ENCODE measurements around the gene CARD11.

The CARD11 gene
- total RNA-seq = 237 to 282 reads per million in 2 donors

- peak; percentile 52 for DNase-seq
Measured at GRCh38 chr7:3043544-3044371, at the start of gene CARD11. TSS of gene CARD11 (minus strand) at chr7:3043867. CDS start at chr7:2958506, 85,361 bp downstream.

- DNase-seq = peak; percentile 51
Measured at GRCh38 chr7:3092468-3092867, 48.8 kb upstream of the CARD11 start.

- no peak for DNase-seq
Measured at GRCh38 chr7:3091631-3092030, 48.0 kb upstream of the CARD11 start.

GRCh38 chr7:3089493-3089892 is 45.8 kb upstream of the CARD11 start:
- DNase-seq = no peak

GRCh38 chr7:3087243-3087755 is 43.6 kb upstream of the CARD11 start:
- DNase-seq = no peak

GRCh38 chr7:3083350-3083749 is 39.7 kb upstream of the CARD11 start:
- no peak for DNase-seq

- DNase-seq = no peak
Measured at GRCh38 chr7:3082831-3083230, 39.2 kb upstream of the CARD11 start.

GRCh38 chr7:3082386-3082785 is 38.7 kb upstream of the CARD11 start:
- no peak for DNase-seq

GRCh38 chr7:3080106-3080505 is 36.4 kb upstream of the CARD11 start:
- DNase-seq = no peak

- no peak for DNase-seq
Measured at GRCh38 chr7:3078514-3078913, 34.8 kb upstream of the CARD11 start.

GRCh38 chr7:3076700-3077099 is 33.0 kb upstream of the CARD11 start:
- DNase-seq = no peak

GRCh38 chr7:3076163-3076562 is 32.5 kb upstream of the CARD11 start:
- DNase-seq = no peak

- no peak for DNase-seq
Measured at GRCh38 chr7:3075441-3075840, 31.8 kb upstream of the CARD11 start.

- DNase-seq = no peak
Measured at GRCh38 chr7:3074459-3074821, 30.8 kb upstream of the CARD11 start.

- no peak for DNase-seq
Measured at GRCh38 chr7:3073763-3074458, 30.2 kb upstream of the CARD11 start.

- DNase-seq = no peak
Measured at GRCh38 chr7:3070908-3071307, 27.2 kb upstream of the CARD11 start.

- DNase-seq = no peak
Measured at GRCh38 chr7:3069771-3070449, 26.2 kb upstream of the CARD11 start.

- DNase-seq = no peak
Measured at GRCh38 chr7:3068530-3068929, 24.9 kb upstream of the CARD11 start.

- DNase-seq = no peak
Measured at GRCh38 chr7:3067606-3068380, 24.1 kb upstream of the CARD11 start.

GRCh38 chr7:3067193-3067592 is 23.5 kb upstream of the CARD11 start:
- DNase-seq = no peak

- DNase-seq = no peak
Measured at GRCh38 chr7:3066506-3066905, 22.8 kb upstream of the CARD11 start.

GRCh38 chr7:3065724-3066143 is 22.1 kb upstream of the CARD11 start:
- DNase-seq = peak; percentile 57

- DNase-seq = no peak
Measured at GRCh38 chr7:3064067-3064466, 20.4 kb upstream of the CARD11 start.
